HG03457 (cell line): ENCODE measurements around the gene SLA2.
"Not testable (repeated sequence)": the region's sequence is repeated elsewhere in the genome, so short reads cannot be mapped to it uniquely, and the experiment has no call there.

Experiments
- ATAC-seq: cut with Tn5 transposase; IDR thresholded peaks from one replicate; pipeline ENCODE4 v1.9.1; 2021; ENCODE audit warnings: moderate number of reproducible peaks; ENCODE audit not compliant: unreplicated experiment

The SLA2 gene

GRCh38 chr20:36576081-36576445 lies 69.9 kb downstream of the SLA2 start:
- ATAC-seq = no peak

DNA sequence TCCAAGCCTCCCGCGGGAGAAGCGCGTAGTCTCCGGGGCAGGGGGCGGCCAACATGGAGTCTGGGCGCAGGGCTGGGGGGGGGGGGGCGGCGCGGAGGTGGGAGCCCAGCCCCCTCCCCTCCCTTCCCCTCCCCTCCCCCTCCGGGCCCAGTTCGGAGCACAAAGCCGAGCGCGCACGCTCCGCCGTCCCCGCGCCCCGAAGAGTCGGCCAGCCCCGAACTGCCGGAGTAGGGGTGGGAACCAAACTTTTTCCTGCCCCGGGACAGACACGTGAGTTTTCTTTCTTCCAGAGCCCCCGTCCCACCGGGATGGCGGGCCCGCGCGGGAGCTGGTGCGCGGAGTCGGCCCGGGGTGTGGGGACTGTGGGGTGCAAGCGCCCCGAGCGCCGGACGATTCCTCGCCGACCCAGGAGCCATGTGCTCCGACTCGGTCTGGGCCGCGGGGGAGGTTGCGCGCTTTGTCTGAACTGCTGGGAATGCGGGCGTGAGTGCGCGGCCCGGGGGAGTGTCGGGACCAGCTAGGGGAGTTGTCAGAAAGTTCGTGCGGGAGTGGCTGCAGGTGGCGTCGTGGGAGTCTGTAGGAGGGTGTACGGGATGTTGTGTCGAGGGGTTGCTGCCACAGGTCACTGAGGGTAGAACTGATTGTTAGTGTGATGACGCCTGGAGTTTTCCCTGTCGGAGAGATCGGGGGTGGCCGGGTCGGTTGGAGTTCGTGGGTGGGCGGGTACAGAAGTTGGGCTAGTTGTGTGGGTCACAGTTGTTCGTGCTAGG lies 71.4 kb downstream of the SLA2 start:
- no peak for ATAC-seq

DNA sequence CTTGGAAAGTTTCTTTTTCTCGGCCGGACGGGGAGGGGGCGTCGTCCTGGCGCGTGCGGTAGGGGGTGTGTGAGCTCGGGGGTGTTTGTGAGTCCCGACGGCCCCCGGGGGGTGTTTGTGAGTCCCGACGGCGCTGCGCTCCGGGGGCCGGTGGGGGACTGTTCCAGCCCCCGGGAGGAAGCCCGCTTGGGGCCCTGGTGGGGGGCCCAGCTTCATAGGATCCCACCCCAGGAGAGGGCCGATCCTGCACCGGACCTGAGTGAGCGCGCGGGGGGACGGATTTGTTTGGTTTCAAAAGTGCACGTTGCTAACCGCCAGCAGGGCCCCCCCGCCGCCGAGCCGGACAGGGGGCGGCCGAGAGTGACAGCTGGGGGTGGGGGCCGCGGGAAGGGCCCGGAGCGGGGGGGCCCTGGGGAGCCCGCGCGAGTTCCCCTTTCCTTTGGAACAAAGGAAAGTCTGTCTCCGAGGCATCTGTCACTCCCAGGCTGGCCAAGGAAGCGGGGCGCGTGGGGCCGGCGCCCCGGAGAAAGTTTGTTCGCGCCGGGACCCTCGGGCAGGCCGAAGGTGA lies 72.1 kb downstream of the SLA2 start:
- ATAC-seq = no peak

GRCh38 chr20:36573103-36573797 lies 72.7 kb downstream of the SLA2 start, which contains the start of gene TGIF2:
TGIF2 (plus strand) TSS chr20:36573597; CDS start chr20:36578775, 5,178 bp downstream.
- ATAC-seq = peak; percentile 50

DNA sequence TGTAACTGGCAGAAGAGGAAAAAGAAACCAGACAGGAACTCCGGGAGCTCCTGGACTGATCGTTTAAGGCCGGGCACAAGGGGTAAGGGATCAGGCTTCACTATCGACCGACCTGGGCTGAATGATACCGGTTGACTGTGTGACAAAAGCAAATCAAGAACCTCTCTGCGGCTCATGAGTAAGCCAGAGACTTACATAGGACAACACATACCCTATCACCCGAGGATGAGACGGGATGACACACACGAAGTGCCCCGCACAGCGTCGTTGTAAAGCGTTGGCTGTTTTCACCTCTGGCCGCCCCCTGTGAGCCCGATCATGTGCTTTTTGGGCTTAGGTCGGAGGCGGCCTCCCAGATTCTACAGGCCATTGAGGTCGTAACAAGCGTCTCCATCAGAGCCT lies 73.3 kb downstream of the SLA2 start:
- ATAC-seq = no peak

- ATAC-seq = no peak
Measured at GRCh38 chr20:36571564-36572504, 74.2 kb downstream of the SLA2 start.

DNA sequence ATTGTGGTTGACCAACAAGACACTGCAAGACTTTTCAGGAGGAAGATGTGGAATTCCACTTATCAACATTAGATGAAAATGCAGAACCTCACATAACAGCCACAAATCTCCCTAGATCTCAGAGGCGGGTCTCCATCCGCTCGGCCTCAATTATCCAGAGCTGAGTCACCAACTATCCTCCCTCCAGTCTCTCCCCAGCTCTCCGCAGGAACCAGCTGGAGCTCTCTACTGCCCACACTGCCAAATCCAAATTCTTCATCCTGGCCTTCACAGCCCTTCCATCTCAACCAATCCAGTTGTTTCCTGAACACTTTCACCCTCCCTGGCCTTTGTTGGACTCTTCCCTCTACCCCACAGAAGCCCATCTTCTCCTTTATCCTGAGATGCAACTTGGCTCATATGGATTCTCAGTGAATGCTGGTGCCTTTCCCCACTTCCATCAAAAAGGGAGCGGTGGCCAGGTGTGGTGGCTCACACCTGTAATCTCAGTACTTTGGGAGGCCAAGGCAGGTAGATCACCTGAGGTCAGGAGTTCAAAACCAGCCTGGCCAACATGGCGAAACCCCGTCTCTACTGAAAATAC lies 76.1 kb downstream of the SLA2 start:
- ATAC-seq = no peak

GRCh38 chr20:36565520-36565919 lies 80.5 kb downstream of the SLA2 start:
- no peak for ATAC-seq

GRCh38 chr20:36564726-36565121 lies 81.3 kb downstream of the SLA2 start:
- ATAC-seq = not testable (repeated sequence)

- not testable (repeated sequence) for ATAC-seq
Measured at GRCh38 chr20:36564078-36564725, 81.8 kb downstream of the SLA2 start.

- no peak for ATAC-seq
Measured at GRCh38 chr20:36563374-36563773, 82.6 kb downstream of the SLA2 start.

DNA sequence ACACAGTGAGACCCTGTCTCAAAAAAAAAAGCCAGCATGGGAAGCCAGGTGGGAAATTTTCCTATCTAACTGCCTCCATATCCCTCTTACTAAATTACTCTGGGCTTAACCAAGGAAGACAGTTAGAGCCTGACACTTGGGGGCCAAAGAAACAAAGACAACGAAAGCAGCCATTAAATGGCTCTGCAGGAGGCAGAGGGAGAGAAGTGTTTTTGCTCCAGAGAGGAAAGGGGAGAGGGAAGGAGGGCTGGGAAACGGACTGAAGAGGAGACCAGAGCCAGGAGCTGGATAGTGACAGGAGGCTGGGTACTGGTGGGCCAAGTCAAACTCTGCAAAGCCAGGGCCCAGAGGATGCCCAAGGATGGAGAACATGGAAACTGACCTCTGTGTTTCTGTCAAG lies 83.3 kb downstream of the SLA2 start:
- no peak for ATAC-seq
